IPS-18c (cell line): ENCODE measurements around the gene VPS37D.
"Not testable (repeated sequence)": the region's sequence is repeated elsewhere in the genome, so short reads cannot be mapped to it uniquely, and the experiment has no call there.

Source experiments
- H3K4me3 ChIP-seq: 2 replicates; pipeline ENCODE4 v1.7.0; 2013; ENCODE audit warnings: low read depth, mild to moderate bottlenecking, low read length, moderate library complexity; ENCODE audit not compliant: insufficient read depth
- H3K9me3 ChIP-seq: one replicate; pipeline ENCODE4 v1.6.1; 2013; ENCODE audit warnings: mild to moderate bottlenecking, low read length, moderate library complexity; ENCODE audit not compliant: control insufficient read depth, insufficient read depth

Gene VPS37D

GRCh38 chr7:73638911-73639310, 28.7 kb upstream of the VPS37D start:
- H3K9me3 ChIP-seq = peaks cover 4% of the 10 kb centered on the region
- H3K4me3 ChIP-seq = no peak overlapping the region

- peaks cover 4% of the 10 kb centered on the region for H3K9me3 ChIP-seq
- H3K4me3 ChIP-seq = no peak overlapping the region
These were observed 24.8 kb upstream of the VPS37D start for GRCh38 chr7:73642834-73643233.

- Histone ChIP-seq H3K9me3 (peaks cover 4% of the 10 kb centered on the region), H3K4me3 (no peak overlapping the region)
These were observed 22.8 kb upstream of the VPS37D start for GRCh38 chr7:73644688-73645286.

GRCh38 chr7:73645643-73646174, 21.9 kb upstream of the VPS37D start:
- H3K9me3 ChIP-seq = peaks cover 4% of the 10 kb centered on the region
- no peak overlapping the region for H3K4me3 ChIP-seq

- no peaks in the 10 kb centered on the region for H3K9me3 ChIP-seq
- H3K4me3 ChIP-seq = peak overlapping the region; percentile 68; the same call in 1 of the 2 replicates
These were observed 20.6 kb upstream of the VPS37D start for GRCh38 chr7:73646785-73647724.

- no peaks in the 10 kb centered on the region for H3K9me3 ChIP-seq
- peak overlapping the region; percentile 68 for H3K4me3 ChIP-seq
These were observed 19.7 kb upstream of the VPS37D start for GRCh38 chr7:73647725-73648592.

- H3K9me3 ChIP-seq = no peaks in the 10 kb centered on the region
- H3K4me3 ChIP-seq = no peak overlapping the region
These were observed 18.9 kb upstream of the VPS37D start for GRCh38 chr7:73648593-73649332.

- H3K9me3 ChIP-seq = no peaks in the 10 kb centered on the region
- no peak overlapping the region for H3K4me3 ChIP-seq
These were observed 18.1 kb upstream of the VPS37D start for GRCh38 chr7:73649576-73649975.

- Histone ChIP-seq H3K4me3 (no peak overlapping the region), H3K9me3 (no peaks in the 10 kb centered on the region)
These were observed 17.1 kb upstream of the VPS37D start for GRCh38 chr7:73650524-73650923.

- no peak overlapping the region for H3K4me3 ChIP-seq
- no peaks in the 10 kb centered on the region for H3K9me3 ChIP-seq
These were observed 15.1 kb upstream of the VPS37D start for GRCh38 chr7:73652541-73652949.

GRCh38 chr7:73655309-73655708, 12.3 kb upstream of the VPS37D start:
- H3K9me3 ChIP-seq, H3K4me3 ChIP-seq: not testable (repeated sequence)

GRCh38 chr7:73659983-73660382, 7.6 kb upstream of the VPS37D start:
- H3K9me3 ChIP-seq = no peaks in the 10 kb centered on the region
- no peak overlapping the region for H3K4me3 ChIP-seq

GRCh38 chr7:73660594-73660993, 7.0 kb upstream of the VPS37D start:
- H3K9me3 ChIP-seq = not testable (repeated sequence)

GRCh38 chr7:73663033-73663432, 4.6 kb upstream of the VPS37D start:
- no peaks in the 10 kb centered on the region for H3K9me3 ChIP-seq
- no peak overlapping the region for H3K4me3 ChIP-seq

More at GRCh38 chr7:73660594-73660993, 7.0 kb upstream of the VPS37D start:
- not testable (repeated sequence) for H3K4me3 ChIP-seq

- Histone ChIP-seq H3K4me3 (peak overlapping the region; percentile 57), H3K9me3 (no peaks in the 10 kb centered on the region)
These were observed 663 bp downstream of the VPS37D start for GRCh38 chr7:73668103-73668885.

- H3K9me3 ChIP-seq = no peaks in the 10 kb centered on the region
- peak overlapping the region; percentile 57; the same call in 1 of the 2 replicates for H3K4me3 ChIP-seq
These were observed 1.2 kb downstream of the VPS37D start for GRCh38 chr7:73668886-73669230.
